Suprapubic skin (tissue), 4 donors: ENCODE data around the gene IQSEC2. TPM values are rescaled to one million over a fixed set of nuclear protein-coding genes. Genes with fewer than 3 reads are reported as not detected.

Experiments
- DNase-seq, 2 donors: peaks; one replicate each; pipeline ENCODE4 v3.0.0-alpha.2; 2019; ENCODE audit warnings: low spot score in 2 of 2
- H3K27ac ChIP-seq: fragments of 200-600 bp; sonication (generic); one replicate; pipeline ENCODE4 v1.5.1; 2019
- H3K27me3 ChIP-seq: fragments of 200-600 bp; sonication (generic); one replicate; pipeline ENCODE4 v1.5.1; 2019
- H3K36me3 ChIP-seq: fragments of 200-600 bp; sonication (generic); one replicate; pipeline ENCODE4 v1.5.1; 2019
- H3K4me1 ChIP-seq: fragments of 200-600 bp; sonication (generic); one replicate; pipeline ENCODE4 v1.5.1; 2019
- H3K4me3 ChIP-seq: fragments of 200-600 bp; sonication (generic); one replicate; pipeline ENCODE4 v1.5.1; 2019; ENCODE audit warnings: mild to moderate bottlenecking
- H3K9me3 ChIP-seq: fragments of 200-600 bp; sonication (generic); one replicate; pipeline ENCODE4 v1.5.1; 2019
- EP300 ChIP-seq: sonication (generic); formaldehyde crosslinking; IDR thresholded peaks from one replicate; pipeline ENCODE4 v1.6.1; 2017; ENCODE audit warnings: antibody characterized with exemption
- POLR2A ChIP-seq, 2 donors: fragments of 450-650 bp; IDR thresholded peaks; one replicate each; pipeline ENCODE4 v1.6.1; 2017; ENCODE audit warnings: antibody characterized with exemption in 2 of 2, mild to moderate bottlenecking in 2 of 2, moderate library complexity in 2 of 2
- POLR2AphosphoS5 ChIP-seq, 3 donors: sonication (generic); formaldehyde crosslinking; IDR thresholded peaks; one replicate each; pipeline ENCODE4 v1.6.1; 2017; ENCODE audit warnings: antibody characterized with exemption in 3 of 3
- WGBS: methylation state at CpG from one replicate; pipeline ENCODE4 v1.1.5; 2018; 5-methylcytosine and 5-hydroxymethylcytosine counted together
- total RNA-seq, 4 donors: library from RNA; depleted of rRNA; stranded (reverse); fragments of >200 nt; gene quantifications; one replicate each; pipeline ENCODE4 v1.1.0, GENCODE V29; 2016
- TF ChIP-seq, protein P1 (sequence below), 2 donors: fragments of 200-600 bp in 1 of 2; fragments of 450-650 bp in 1 of 2; sonication (generic) in 1 of 2; IDR thresholded peaks; one replicate each; pipeline ENCODE4 v1.5.1; 2016 to 2019; ENCODE audit warnings: antibody characterized with exemption in 2 of 2, mild to moderate bottlenecking in 1 of 2, moderate library complexity in 1 of 2

Gene IQSEC2
- total RNA-seq, 4 donors from 2014 or later, result 24.4 to 42.1 (median 28.9) TPM

DNA sequence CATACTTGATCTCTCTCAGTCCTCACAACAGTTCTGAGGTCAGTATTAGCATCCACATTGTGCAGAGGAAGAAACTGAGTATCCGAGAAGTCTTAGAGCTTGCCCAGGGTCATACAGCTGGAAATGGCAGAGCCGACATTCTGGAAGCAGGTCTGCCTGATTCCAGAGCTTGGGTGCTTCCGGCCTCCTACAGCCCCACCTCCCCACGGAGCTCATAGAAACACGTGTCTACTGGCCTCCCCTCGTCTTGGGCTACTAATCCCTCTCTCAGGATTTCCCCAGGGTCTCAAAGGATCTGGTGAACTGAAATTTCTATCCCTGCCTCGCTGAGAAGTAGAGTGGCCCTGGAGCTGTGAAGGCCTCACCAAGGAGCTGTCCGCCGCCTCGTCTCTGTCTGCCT lies 44.3 kb downstream of the IQSEC2 start:
- no peak overlapping the region for H3K27ac ChIP-seq
- 57% methylated on average over 8 of the region's 10 CpGs for WGBS

DNA sequence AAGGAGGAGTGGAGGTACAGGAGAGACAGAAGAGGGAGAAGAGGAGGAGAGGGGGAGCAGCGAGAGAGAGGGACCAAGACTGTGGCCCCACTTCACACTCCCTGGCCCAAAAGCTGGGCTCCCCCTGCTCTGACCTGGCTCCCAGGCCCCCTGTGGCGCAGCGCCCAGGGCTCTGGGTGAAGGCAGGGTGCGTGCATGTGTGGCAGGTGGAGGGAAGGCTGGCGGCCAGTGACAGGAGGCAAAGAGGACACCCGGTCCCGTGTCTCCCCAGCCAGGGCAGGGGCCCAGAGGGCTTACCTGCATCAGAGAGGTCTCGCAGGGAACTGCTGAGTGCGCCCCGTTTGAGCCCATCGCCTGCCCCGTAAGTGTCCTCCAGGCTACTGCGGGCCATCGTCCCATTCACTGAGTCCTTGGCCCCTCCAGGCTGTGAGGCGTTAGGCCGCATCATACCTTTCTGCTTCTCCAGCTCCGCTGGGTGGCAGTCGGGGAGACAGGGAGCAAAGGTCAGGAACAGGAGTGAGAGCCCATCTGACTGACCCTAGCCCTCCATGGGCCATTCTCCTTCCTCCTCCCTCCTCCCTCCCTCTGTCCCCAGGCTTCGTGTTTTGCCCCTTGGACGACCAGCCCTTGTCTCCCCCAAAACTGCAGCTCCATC lies 45.2 kb downstream of the IQSEC2 start:
- 80% methylated on average over 16 of the region's 20 CpGs for WGBS
- Histone ChIP-seq H3K27me3 (no peaks in the 10 kb centered on the region), H3K4me1 (no peaks in the 10 kb centered on the region), H3K36me3 (peaks cover 49% of the 10 kb centered on the region), H3K27ac (no peak overlapping the region), H3K4me3 (no peak overlapping the region), H3K9me3 (no peaks in the 10 kb centered on the region)
- no peak for TF ChIP-seq POLR2A (IDR thresholded peaks at IDR 0.05)
- no peak for TF ChIP-seq POLR2AphosphoS5 (IDR thresholded peaks at IDR 0.05)
- TF ChIP-seq EP300, result no peak
- DNase-seq, result no peak

More for the DNA sequence above, 44.3 kb downstream of the IQSEC2 start:
- no peaks in the 10 kb centered on the region for H3K27me3 ChIP-seq
- no peak overlapping the region for H3K4me3 ChIP-seq
- no peak for TF ChIP-seq POLR2A (IDR thresholded peaks at IDR 0.05)
- TF ChIP-seq POLR2AphosphoS5 (IDR thresholded peaks at IDR 0.05), result no peak
- TF ChIP-seq, protein P1, sequence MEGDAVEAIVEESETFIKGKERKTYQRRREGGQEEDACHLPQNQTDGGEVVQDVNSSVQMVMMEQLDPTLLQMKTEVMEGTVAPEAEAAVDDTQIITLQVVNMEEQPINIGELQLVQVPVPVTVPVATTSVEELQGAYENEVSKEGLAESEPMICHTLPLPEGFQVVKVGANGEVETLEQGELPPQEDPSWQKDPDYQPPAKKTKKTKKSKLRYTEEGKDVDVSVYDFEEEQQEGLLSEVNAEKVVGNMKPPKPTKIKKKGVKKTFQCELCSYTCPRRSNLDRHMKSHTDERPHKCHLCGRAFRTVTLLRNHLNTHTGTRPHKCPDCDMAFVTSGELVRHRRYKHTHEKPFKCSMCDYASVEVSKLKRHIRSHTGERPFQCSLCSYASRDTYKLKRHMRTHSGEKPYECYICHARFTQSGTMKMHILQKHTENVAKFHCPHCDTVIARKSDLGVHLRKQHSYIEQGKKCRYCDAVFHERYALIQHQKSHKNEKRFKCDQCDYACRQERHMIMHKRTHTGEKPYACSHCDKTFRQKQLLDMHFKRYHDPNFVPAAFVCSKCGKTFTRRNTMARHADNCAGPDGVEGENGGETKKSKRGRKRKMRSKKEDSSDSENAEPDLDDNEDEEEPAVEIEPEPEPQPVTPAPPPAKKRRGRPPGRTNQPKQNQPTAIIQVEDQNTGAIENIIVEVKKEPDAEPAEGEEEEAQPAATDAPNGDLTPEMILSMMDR (IDR thresholded peaks at IDR 0.05), result no peak
- TF ChIP-seq EP300, result no peak
- H3K36me3 ChIP-seq, result peaks cover 55% of the 10 kb centered on the region
- DNase-seq, result no peak
- no peaks in the 10 kb centered on the region for H3K9me3 ChIP-seq
- H3K4me1 ChIP-seq, result no peaks in the 10 kb centered on the region

- no peak for DNase-seq
- H3K36me3 ChIP-seq, result peaks cover 47% of the 10 kb centered on the region
- H3K27ac ChIP-seq, result no peak overlapping the region
- 74% methylated on average over 7 of the region's 12 CpGs for WGBS
- H3K9me3 ChIP-seq, result no peaks in the 10 kb centered on the region
- no peaks in the 10 kb centered on the region for H3K4me1 ChIP-seq
- H3K4me3 ChIP-seq, result no peak overlapping the region
- no peaks in the 10 kb centered on the region for H3K27me3 ChIP-seq
- TF ChIP-seq EP300, result no peak
- no peak for TF ChIP-seq POLR2A (IDR thresholded peaks at IDR 0.05)
- TF ChIP-seq, protein P1 (IDR thresholded peaks at IDR 0.05), result no peak
- TF ChIP-seq POLR2AphosphoS5 (IDR thresholded peaks at IDR 0.05), result no peak
Measured at GRCh38 chrX:53235566-53235965, 45.8 kb downstream of the IQSEC2 start.

DNA sequence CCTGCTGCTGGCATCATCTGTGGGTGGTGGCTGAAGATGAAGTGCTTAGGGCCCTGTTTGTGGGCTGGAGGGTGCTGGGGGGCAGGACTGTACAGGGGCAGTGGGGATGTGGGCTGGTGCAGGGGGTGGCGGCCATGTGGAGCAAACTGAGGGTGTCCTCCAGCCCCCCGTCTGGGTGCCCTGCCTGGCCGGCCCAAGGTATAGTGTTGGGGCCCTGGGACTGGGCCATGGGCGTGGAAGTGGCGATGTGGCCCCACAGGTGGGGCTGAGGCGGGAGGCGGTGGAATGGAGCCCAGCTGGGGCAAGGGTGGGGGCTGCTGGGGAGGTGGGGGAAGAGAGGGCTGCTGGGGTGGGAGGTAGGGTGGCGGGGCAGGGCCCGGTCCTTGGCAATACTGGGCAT lies 46.9 kb downstream of the IQSEC2 start:
- DNase-seq, result no peak
- no peak overlapping the region for H3K4me3 ChIP-seq
- H3K36me3 ChIP-seq, result peaks cover 46% of the 10 kb centered on the region
- no peaks in the 10 kb centered on the region for H3K9me3 ChIP-seq
- no peak overlapping the region for H3K27ac ChIP-seq
- TF ChIP-seq, protein P1 (IDR thresholded peaks at IDR 0.05), result no peak
- TF ChIP-seq EP300 (no peak), POLR2AphosphoS5 (IDR thresholded peaks at IDR 0.05) (no peak), POLR2A (IDR thresholded peaks at IDR 0.05) (no peak)
- WGBS, result 89% methylated on average over 9 of the region's 9 CpGs
- no peaks in the 10 kb centered on the region for H3K4me1 ChIP-seq
- no peaks in the 10 kb centered on the region for H3K27me3 ChIP-seq

DNA sequence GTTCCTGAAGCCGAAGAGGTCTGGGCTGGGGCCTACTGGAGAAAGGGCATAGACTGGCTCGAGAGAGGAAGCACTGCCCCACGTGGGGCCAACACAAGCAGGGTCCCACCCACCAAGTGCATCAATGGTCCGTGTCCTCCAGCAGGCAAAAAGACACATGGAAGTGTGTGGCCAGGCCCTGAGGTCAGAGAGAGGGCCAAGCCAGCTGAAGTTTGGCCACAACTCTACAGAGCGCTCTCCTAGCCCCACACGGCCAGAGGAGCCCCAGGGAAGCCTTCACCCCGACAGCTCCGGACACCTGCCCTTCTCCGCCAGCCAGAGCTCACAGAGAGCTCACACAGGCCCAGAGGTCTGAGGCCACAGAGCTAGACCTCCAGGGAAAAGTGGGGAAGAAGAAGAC lies 47.8 kb downstream of the IQSEC2 start:
- 85% methylated on average over 7 of the region's 9 CpGs for WGBS
- Histone ChIP-seq H3K27ac (no peak overlapping the region), H3K9me3 (no peaks in the 10 kb centered on the region), H3K27me3 (no peaks in the 10 kb centered on the region), H3K36me3 (peaks cover 37% of the 10 kb centered on the region), H3K4me1 (no peaks in the 10 kb centered on the region), H3K4me3 (no peak overlapping the region)
- no peak for DNase-seq
- TF ChIP-seq POLR2A (IDR thresholded peaks at IDR 0.05) (no peak), POLR2AphosphoS5 (IDR thresholded peaks at IDR 0.05) (no peak), EP300 (no peak)
- TF ChIP-seq, protein P1 (IDR thresholded peaks at IDR 0.05), result no peak
